NCI-H524 (cell line): Measurements from ENCODE around the gene CCNB3.

Experiments used
- DNase-seq, 2 experiments: peaks; one replicate each; lab custom pipeline; 2025; lab: John Stamatoyannopoulos, UW

CCNB3 gene

GRCh38 chrX:50375481-50376267 is 171.1 kb downstream of the CCNB3 start:
- DNase-seq, result no peak

GRCh38 chrX:50381729-50382415 is 177.3 kb downstream of the CCNB3 start:
- no peak for DNase-seq

GRCh38 chrX:50386520-50386919 is 182.0 kb downstream of the CCNB3 start:
- DNase-seq, result no peak

GRCh38 chrX:50393902-50394301 is 189.3 kb downstream of the CCNB3 start:
- DNase-seq, result no peak
